SK-N-DZ (cell line): ENCODE data around the gene GFER.

ENCODE experiments used
- DNase-seq: peaks from one replicate; pipeline ENCODE4 v3.0.0-alpha.2; 2015; ENCODE audit warnings: low spot score

The GFER gene

GRCh38 chr16:1974157-1975070, 9.6 kb upstream of the GFER start:
- no peak for DNase-seq

DNA sequence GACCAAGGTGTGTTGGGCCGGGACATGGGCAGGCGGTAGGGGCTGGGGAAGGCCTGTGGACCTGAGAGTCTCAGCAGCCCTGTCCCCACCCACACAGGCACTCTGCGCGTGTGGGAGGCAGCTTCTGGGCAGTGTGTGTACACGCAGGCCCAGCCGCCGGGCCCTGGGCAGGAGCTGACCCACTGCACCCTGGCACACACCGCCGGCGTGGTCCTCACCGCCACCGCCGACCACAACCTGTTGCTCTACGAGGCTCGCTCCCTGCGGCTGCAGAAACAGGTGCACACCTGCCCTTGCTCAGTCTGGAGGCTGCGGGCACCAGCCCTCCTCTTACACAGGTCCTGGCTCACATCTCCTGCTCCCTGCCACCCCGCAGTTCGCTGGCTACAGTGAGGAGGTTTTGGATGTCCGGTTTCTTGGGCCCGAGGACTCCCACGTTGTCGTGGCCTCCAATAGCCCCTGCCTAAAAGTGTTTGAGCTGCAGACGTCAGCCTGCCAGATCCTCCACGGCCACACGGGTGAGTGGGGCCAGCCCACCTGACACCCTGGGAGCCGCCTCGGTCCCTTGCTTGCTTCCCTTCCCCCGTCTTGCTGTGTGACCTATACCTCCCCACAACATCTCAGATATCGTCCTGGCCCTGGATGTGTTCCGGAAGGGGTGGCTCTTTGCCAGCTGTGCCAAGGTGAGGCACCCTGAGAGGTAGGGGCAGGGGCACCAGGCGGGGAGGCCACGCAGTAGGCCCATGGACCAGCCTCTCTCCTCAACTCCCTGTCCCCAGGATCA, 8.4 kb upstream of the GFER start:
- DNase-seq: no peak

- DNase-seq: no peak
Observed at GRCh38 chr16:1976216-1976520, 7.8 kb upstream of the GFER start.

GRCh38 chr16:1976951-1977874, 6.8 kb upstream of the GFER start:
- no peak for DNase-seq

- DNase-seq: no peak
Observed at GRCh38 chr16:1977875-1978268, 6.1 kb upstream of the GFER start.

GRCh38 chr16:1978476-1979120, 5.4 kb upstream of the GFER start:
- DNase-seq: no peak

DNA sequence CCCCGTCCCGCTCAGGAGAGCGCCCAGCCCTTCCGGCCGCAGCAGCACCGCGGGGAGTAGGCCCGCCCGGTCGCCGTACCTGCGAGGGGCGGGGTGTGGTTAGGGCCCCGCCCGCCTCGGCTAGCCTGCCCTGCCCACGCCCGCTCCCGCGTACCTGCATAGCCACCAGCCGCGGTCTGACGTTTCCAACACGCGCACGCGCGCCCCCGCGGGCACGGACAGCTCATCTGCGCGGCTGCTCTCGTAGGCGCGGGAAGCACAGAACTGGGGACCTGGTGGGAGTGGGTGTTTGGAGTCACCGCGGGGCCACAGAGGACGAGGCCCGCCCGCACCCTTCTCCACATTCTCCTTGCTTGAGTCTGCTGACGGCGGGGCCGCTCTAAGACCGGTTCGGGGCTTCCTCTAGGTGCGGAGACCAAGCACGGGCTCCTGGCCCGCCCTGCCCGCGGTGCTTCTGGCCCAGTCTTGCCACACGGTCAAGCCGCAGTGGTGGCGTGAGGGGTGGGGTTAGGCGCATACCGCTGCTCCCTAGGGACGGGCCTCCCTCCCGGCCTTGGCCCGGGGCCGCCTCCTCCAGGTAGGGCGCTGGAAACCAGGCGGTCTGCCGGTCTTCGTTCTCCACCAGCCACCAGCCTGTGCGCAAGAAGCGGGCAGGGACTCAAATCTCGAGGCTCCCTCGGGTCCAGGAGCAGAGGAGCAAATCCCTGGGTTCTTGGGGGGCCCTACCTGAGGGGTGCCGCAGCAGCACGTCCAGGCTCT, 4.5 kb upstream of the GFER start:
- no peak for DNase-seq

- DNase-seq: no peak
Observed at GRCh38 chr16:1980030-1980769, 3.8 kb upstream of the GFER start.

DNA sequence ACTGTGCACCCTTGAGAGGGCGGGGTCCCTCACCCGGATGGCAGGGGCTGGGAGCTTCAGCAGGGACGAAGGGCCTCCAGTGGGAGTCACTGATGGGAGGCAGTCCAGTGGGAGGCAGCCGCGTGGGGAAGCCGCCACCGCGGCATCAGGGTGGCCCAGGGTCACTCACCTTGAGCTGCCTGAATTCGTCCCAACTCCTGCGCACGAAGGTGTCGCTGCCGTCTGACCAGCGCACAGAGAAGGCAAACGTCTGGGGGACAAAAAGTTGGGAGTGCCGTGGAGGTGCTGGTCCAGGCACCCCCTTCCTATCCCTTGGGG, 3.3 kb upstream of the GFER start:
- DNase-seq: no peak

GRCh38 chr16:1981398-1981836, 2.6 kb upstream of the GFER start, which contains the start of gene NOXO1:
Gene NOXO1, minus strand, starts transcription at chr16:1981469. Its CDS starts 290 bp downstream, at chr16:1981179.
- DNase-seq: no peak

DNA sequence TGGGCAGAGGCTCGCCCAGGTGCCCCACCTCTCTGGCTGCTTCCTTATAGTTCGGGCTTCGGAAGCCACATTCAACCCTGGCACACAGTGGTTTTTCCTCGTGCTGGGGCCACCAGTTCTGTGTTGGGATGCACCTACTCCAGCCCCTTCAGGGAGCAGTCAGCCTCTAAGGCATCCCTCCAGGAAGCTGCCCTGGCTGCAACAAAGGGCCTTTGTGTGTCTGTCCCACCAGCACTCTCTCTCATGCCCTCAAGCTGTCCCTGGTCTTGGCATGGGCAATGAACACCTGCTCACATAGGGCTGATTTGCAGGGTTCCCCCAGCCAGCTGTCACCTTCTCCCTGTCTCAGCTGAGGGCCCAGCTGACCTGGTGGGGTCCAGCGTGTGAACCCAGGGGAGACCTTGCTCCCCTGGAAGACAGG, 2.0 kb upstream of the GFER start:
- no peak for DNase-seq

DNA sequence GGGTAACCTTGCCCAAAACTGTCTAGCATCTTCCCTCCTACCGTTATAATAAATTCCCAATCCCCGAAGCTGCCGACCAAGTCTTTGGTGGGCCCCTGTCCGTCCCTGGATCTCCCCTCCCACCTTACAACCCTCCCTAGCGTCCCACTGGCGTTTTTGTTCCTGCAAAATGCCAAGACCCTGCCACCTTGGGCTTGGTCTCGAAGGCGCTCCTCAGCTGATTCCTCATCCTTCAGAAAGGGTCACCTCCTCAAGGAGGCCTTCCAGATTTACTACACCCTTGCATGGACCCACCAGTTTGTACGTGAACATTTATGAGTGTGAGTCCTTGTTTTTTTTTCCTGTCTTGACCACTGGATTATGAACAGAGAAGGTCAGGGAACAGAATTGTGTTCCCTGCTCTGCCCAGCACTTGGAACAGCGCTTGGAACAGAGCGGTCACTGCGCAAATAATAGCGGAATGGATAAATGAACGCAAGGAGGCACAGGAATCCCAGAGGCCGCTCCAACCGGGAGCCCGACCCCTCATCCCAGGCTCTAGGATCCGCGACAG, 926 bp upstream of the GFER start:
- no peak for DNase-seq

DNA sequence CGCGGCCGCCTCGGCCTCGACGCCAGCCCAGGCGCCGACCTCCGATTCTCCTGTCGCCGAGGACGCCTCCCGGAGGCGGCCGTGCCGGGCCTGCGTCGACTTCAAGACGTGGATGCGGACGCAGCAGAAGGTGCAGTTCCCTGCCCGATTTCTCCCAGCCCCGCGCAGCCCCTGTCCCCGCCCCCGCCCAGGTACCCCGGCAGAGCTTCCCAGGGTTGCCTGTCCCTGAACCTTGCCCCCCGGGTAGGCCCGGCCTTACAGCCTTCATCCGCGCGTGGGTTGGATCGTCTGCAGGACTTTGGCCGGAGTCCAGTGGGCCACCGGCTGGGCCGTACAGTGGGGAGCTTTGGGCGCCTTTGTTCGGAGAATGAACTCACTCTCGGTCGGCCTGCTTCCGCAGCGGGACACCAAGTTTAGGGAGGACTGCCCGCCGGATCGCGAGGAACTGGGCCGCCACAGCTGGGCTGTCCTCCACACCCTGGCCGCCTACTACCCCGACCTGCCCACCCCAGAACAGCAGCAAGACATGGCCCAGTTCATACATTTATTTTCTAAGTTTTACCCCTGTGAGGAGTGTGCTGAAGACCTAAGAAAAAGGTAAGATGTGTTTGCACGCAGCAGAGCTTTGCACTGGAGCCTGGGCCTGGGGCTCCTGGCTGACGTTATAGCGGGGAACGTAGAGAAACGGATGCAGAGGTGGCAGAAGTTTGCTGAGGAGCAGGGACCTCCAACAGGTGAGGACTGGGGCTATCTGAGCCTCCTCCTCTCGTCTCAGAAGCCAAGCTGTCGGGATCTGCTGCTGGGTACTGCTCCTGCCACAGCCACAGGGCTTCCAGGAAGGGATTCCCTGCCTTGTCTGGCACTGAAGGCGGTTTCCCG, 593 bp downstream of the GFER start:
- no peak for DNase-seq

DNA sequence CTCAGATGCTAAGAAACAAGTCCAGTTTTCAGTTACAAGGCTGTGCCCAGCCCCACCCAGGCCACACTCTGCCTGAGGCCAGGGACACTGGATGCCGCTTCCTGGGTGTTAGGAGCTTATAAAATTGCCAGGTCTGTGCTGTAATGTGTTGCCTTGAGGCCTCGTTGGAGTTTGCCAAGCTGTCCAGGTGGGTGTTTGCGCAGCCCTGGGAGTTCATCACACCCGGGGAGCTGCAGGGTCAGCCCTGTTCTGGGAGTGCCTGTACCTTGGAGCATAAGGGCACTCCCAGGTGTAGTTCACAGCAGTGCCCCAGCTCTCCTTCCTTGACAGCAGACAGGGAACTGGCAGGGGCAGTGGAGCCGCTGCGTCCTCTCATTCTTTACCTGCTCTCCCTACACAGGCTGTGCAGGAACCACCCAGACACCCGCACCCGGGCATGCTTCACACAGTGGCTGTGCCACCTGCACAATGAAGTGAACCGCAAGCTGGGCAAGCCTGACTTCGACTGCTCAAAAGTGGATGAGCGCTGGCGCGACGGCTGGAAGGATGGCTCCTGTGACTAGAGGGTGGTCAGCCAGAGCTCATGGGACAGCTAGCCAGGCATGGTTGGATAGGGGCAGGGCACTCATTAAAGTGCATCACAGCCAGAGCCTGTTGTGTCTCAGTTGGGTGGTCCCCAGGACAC, 1.6 kb downstream of the GFER start:
- no peak for DNase-seq

GRCh38 chr16:1987198-1987597, 3.2 kb downstream of the GFER start:
- DNase-seq: no peak

- DNase-seq: no peak
Observed at GRCh38 chr16:1989209-1990100, 5.5 kb downstream of the GFER start, which contains the start of gene SYNGR3. Gene SYNGR3, plus strand, starts transcription at chr16:1989970. Its CDS starts 133 bp downstream, at chr16:1990103.

DNA sequence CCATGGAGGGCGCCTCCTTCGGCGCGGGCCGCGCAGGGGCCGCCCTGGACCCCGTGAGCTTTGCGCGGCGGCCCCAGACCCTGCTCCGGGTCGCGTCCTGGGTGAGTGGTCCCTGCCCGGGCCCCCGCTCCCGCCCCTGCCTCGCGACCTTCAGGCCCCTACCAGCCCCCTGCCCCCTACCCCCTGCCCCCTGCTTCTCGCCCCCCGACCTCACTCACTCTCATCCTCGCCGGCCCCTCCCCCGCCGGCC, 6.0 kb downstream of the GFER start:
- no peak for DNase-seq
